ENCODE results near the gene USP48. TPM values are rescaled to one million over a fixed set of nuclear protein-coding genes. Genes with fewer than 3 reads are reported as not detected.

The USP48 gene
- total RNA-seq, 2 donors from 2014 or later, result 129 to 143 TPM

- no peaks in the 10 kb centered on the region for H3K27me3 Mint-ChIP-seq (ENCODE audit: low read depth)
- no peak overlapping the region for H3K4me3 Mint-ChIP-seq
- no peaks in the 10 kb centered on the region for H3K4me1 Mint-ChIP-seq (ENCODE audit: low read depth)
- ATAC-seq (replicated peaks in 1 of 2) (no peak), DNase-seq (no peak)
- H3K36me3 Mint-ChIP-seq (ENCODE audit: insufficient read depth in 2 of 2), result no peaks in the 10 kb centered on the region
- H3K27ac Mint-ChIP-seq, result no peak overlapping the region
- H3K9me3 Mint-ChIP-seq, result no peaks in the 10 kb centered on the region
Observed at GRCh38 chr1:21822349-21822748, 39.4 kb upstream of the USP48 start.

GRCh38 chr1:21821385-21822019, 38.6 kb upstream of the USP48 start:
- Mint-ChIP-seq H3K27me3 (ENCODE audit: low read depth) (no peaks in the 10 kb centered on the region), H3K4me1 (ENCODE audit: low read depth) (no peaks in the 10 kb centered on the region), H3K4me3 (no peak overlapping the region), H3K36me3 (ENCODE audit: insufficient read depth in 2 of 2) (no peaks in the 10 kb centered on the region), H3K9me3 (no peaks in the 10 kb centered on the region), H3K27ac (no peak overlapping the region)
- ATAC-seq (replicated peaks in 1 of 2) (no peak), DNase-seq (no peak)

- ATAC-seq (replicated peaks in 1 of 2) (no peak), DNase-seq (no peak)
- H3K27ac Mint-ChIP-seq, result no peak overlapping the region
- H3K4me3 Mint-ChIP-seq, result no peak overlapping the region
- no peaks in the 10 kb centered on the region for H3K4me1 Mint-ChIP-seq (ENCODE audit: low read depth)
- H3K36me3 Mint-ChIP-seq (ENCODE audit: insufficient read depth in 2 of 2), result no peaks in the 10 kb centered on the region
- no peaks in the 10 kb centered on the region for H3K9me3 Mint-ChIP-seq
- H3K27me3 Mint-ChIP-seq (ENCODE audit: low read depth), result no peaks in the 10 kb centered on the region
Observed at GRCh38 chr1:21820597-21821232, 37.8 kb upstream of the USP48 start.

- H3K27me3 Mint-ChIP-seq (ENCODE audit: low read depth), result peaks cover 6% of the 10 kb centered on the region
Observed at GRCh38 chr1:21818656-21819055, 35.7 kb upstream of the USP48 start.

GRCh38 chr1:21816602-21817302, 33.8 kb upstream of the USP48 start:
- no peak for ATAC-seq (replicated peaks in 1 of 2)
- Mint-ChIP-seq H3K36me3 (ENCODE audit: insufficient read depth in 2 of 2) (no peaks in the 10 kb centered on the region), H3K4me3 (no peak overlapping the region), H3K4me1 (ENCODE audit: low read depth) (no peaks in the 10 kb centered on the region), H3K27me3 (ENCODE audit: low read depth) (peaks cover 20% of the 10 kb centered on the region), H3K9me3 (no peaks in the 10 kb centered on the region), H3K27ac (no peak overlapping the region)
- no peak for DNase-seq

More at GRCh38 chr1:21818656-21819055, 35.7 kb upstream of the USP48 start:
- H3K9me3 Mint-ChIP-seq, result no peaks in the 10 kb centered on the region
- no peak overlapping the region for H3K4me3 Mint-ChIP-seq
- ATAC-seq (replicated peaks in 1 of 2) (peak; percentile 63 to 64), DNase-seq (peak; percentile 42 to 45)
- no peak overlapping the region for H3K27ac Mint-ChIP-seq
- H3K36me3 Mint-ChIP-seq (ENCODE audit: insufficient read depth in 2 of 2), result no peaks in the 10 kb centered on the region
- H3K4me1 Mint-ChIP-seq (ENCODE audit: low read depth), result no peaks in the 10 kb centered on the region

- H3K4me3 Mint-ChIP-seq, result no peak overlapping the region
- no peak overlapping the region for H3K27ac Mint-ChIP-seq
- no peaks in the 10 kb centered on the region for H3K9me3 Mint-ChIP-seq
- DNase-seq (no peak), ATAC-seq (replicated peaks in 1 of 2) (no peak)
- H3K36me3 Mint-ChIP-seq (ENCODE audit: insufficient read depth in 2 of 2), result no peaks in the 10 kb centered on the region
- peaks cover 20% of the 10 kb centered on the region for H3K27me3 Mint-ChIP-seq (ENCODE audit: low read depth)
- H3K4me1 Mint-ChIP-seq (ENCODE audit: low read depth), result no peaks in the 10 kb centered on the region
Observed at GRCh38 chr1:21815724-21816321, 32.9 kb upstream of the USP48 start.

- H3K4me3 Mint-ChIP-seq, result peak overlapping the region; percentile 11 to 59
- H3K4me1 Mint-ChIP-seq (ENCODE audit: low read depth), result no peaks in the 10 kb centered on the region
- no peaks in the 10 kb centered on the region for H3K36me3 Mint-ChIP-seq (ENCODE audit: insufficient read depth in 2 of 2)
- no peaks in the 10 kb centered on the region for H3K9me3 Mint-ChIP-seq
- DNase-seq, result no peak
- H3K27me3 Mint-ChIP-seq (ENCODE audit: low read depth), result peaks cover 20% of the 10 kb centered on the region
- ATAC-seq (replicated peaks in 1 of 2), result no peak
- no peak overlapping the region for H3K27ac Mint-ChIP-seq
Observed at GRCh38 chr1:21814981-21815582, 32.1 kb upstream of the USP48 start.

GRCh38 chr1:21814241-21814918, 31.4 kb upstream of the USP48 start:
- Mint-ChIP-seq H3K36me3 (ENCODE audit: insufficient read depth in 2 of 2) (no peaks in the 10 kb centered on the region), H3K4me1 (ENCODE audit: low read depth) (no peaks in the 10 kb centered on the region), H3K27me3 (ENCODE audit: low read depth) (peaks cover 20% of the 10 kb centered on the region), H3K4me3 (peak overlapping the region; percentile 57 to 59), H3K27ac (no peak overlapping the region), H3K9me3 (no peaks in the 10 kb centered on the region)
- peak; percentile 38 to 55 for DNase-seq
- ATAC-seq (replicated peaks in 1 of 2), result peak; percentile 81 to 83

GRCh38 chr1:21813542-21813941, 30.6 kb upstream of the USP48 start:
- H3K4me1 Mint-ChIP-seq (ENCODE audit: low read depth), result no peaks in the 10 kb centered on the region
- H3K9me3 Mint-ChIP-seq, result no peaks in the 10 kb centered on the region
- peaks cover 20% of the 10 kb centered on the region for H3K27me3 Mint-ChIP-seq (ENCODE audit: low read depth)
- DNase-seq, result no peak
- H3K27ac Mint-ChIP-seq, result no peak overlapping the region
- no peak for ATAC-seq (replicated peaks in 1 of 2)
- no peak overlapping the region for H3K4me3 Mint-ChIP-seq
- no peaks in the 10 kb centered on the region for H3K36me3 Mint-ChIP-seq (ENCODE audit: insufficient read depth in 2 of 2)

GRCh38 chr1:21811875-21812305, 28.9 kb upstream of the USP48 start, which contains the start of gene LDLRAD2:
LDLRAD2 (plus strand) TSS chr1:21812265; CDS start chr1:21812452, 187 bp downstream.
- no peak within 1 kb of the TSS for H3K27ac Mint-ChIP-seq
- H3K4me1 Mint-ChIP-seq (ENCODE audit: low read depth), result no peaks in the 10 kb centered on the region
- H3K36me3 Mint-ChIP-seq (ENCODE audit: insufficient read depth in 2 of 2), result no peaks in the 10 kb centered on the region
- ATAC-seq (replicated peaks in 1 of 2), result no peak
- peaks cover 20% of the 10 kb centered on the region for H3K27me3 Mint-ChIP-seq (ENCODE audit: low read depth)
- no peak within 1 kb of the TSS for H3K4me3 Mint-ChIP-seq
- no peak for DNase-seq
- no peaks in the 10 kb centered on the region for H3K9me3 Mint-ChIP-seq

- Mint-ChIP-seq H3K27me3 (ENCODE audit: low read depth) (no peaks in the 10 kb centered on the region), H3K4me3 (no peak overlapping the region), H3K27ac (no peak overlapping the region), H3K4me1 (ENCODE audit: low read depth) (no peaks in the 10 kb centered on the region), H3K9me3 (peaks cover 0 to 2% of the 10 kb centered on the region in 2 donors), H3K36me3 (ENCODE audit: insufficient read depth in 2 of 2) (no peaks in the 10 kb centered on the region)
- ATAC-seq (replicated peaks in 1 of 2) (no peak), DNase-seq (no peak)
Observed at GRCh38 chr1:21804536-21804935, 21.6 kb upstream of the USP48 start.

GRCh38 chr1:21801100-21801499, 18.2 kb upstream of the USP48 start:
- peaks cover 0 to 2% of the 10 kb centered on the region in 2 donors for H3K9me3 Mint-ChIP-seq
- H3K4me3 Mint-ChIP-seq, result no peak overlapping the region
- ATAC-seq (replicated peaks in 1 of 2), result no peak
- no peak for DNase-seq
- H3K27ac Mint-ChIP-seq, result no peak overlapping the region
- H3K36me3 Mint-ChIP-seq (ENCODE audit: insufficient read depth in 2 of 2), result no peaks in the 10 kb centered on the region
- H3K4me1 Mint-ChIP-seq (ENCODE audit: low read depth), result no peaks in the 10 kb centered on the region
- no peaks in the 10 kb centered on the region for H3K27me3 Mint-ChIP-seq (ENCODE audit: low read depth)

Data from activated T-cell treated with anti-CD3 and anti-CD28 coated beads, Interleukin-2, amount 50 U/mL, for 72 hours (primary cell).